NCI-H1417 treated with DMSO at 0.1 percent for 48 hours (cell line): ENCODE results near the gene STARD10.
"Not testable (repeated sequence)": the region's sequence is repeated elsewhere in the genome, so short reads cannot be mapped to it uniquely, and the experiment has no call there.

Source experiments
- DNase-seq: peaks from one replicate; lab custom pipeline; 2025; lab: John Stamatoyannopoulos, UW

Gene STARD10

DNA sequence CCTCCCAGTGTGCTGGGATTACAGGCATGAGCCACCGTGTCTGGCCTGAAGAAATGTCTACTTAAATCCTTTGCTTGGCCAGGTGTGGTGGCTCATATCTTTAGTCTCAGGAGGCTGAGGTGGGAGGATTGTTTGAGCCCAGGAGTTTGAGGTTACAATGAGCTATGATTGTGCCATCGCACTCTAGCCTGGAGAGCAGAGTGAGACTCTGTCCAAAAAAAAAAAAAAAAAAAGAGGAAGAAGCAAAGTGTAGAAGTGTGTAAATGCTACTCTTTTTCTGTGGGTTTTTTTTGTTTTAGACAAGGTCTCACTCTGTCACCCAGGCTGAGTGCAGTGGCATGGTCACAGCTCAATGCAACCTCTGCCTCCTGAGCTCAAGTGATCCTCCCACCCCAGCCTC lies 13.9 kb upstream of the STARD10 start:
- DNase-seq: no peak

DNA sequence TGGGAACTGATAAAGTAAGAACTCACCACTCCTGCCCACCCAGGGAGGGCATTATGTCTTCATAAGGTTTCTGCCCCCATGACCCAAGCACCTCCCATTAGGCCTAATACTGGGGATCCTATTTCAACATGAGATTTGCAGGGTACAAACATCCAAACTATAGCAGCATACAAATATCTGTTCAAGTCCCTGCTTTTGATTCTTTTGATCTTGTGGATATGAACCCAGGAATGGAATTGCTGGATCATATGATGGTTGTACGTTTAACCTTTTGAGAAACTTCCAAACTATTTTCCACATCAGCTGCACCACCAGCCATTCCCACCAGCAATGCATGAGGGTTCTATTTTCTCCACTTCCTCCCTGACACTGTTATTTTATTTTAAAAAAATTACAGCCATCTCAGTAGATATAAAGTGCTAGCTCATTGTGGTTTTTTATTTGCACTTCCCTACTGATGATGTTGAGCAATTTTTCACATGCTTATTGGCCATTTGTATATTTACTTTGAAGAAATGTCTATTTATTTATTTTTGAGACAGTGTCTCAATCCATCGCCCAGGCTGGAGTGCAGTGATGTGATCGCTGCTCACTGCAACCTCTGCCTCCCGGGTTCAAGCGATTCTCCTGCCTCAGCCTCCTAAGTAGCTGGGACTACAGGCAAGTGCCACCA lies 13.3 kb upstream of the STARD10 start:
- no peak for DNase-seq

DNA sequence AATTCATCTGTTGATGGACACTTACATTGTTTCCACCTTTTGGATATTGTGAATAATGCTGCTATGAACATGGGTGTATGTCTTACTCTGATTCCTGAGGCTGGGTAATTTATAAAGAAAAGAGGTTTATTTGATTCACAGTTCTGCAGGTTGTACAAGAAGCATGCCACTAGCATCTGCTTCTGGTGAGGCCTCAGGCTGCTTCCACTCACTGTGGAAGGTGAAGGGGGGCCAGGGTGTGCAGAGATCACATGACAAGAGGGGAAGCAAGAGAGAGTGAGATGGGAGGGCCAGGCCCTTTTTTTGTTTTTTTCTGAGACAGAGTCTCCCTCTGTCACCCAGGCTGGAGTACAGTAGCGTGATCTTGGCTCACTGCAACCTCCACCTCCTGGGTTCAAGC lies 12.5 kb upstream of the STARD10 start:
- DNase-seq: not testable (repeated sequence)

DNA sequence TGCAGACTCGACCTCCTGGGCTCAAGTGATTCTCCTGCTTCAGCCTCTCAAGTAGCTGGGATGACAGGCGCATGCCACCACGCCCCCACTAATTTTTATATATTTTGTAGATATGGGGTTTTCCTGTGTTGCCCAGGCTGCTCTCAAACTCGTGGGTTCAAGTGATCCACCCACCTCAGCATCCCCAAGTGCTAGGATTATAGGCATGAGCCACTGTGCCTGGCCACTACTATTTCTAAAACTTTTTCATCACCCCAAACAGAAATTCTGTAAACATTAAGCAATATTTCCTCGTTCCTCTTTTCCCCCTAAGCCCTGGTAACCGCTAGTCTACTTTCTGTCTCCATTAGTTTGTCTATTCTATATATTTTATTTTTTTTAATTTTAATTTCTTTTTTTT lies 11.4 kb upstream of the STARD10 start:
- DNase-seq: no peak

DNA sequence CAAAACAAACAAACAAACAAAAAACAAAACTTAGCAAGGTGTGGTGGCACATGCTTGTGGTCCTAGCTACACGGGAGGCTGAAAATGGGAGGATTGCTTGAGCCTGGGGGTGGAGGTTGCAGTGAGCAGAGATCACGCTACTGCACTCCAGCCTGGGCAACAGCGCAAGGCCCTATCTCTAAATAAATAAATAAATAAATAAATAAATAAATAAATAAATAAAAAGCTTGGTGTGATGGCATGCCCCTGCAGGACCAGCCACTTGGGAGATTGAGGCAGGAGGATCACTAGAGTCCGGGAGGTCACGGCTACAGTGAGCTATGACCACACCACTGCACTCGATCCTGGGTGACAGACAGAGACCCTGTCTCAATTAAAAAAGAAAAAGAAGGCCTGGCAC lies 9.0 kb upstream of the STARD10 start:
- no peak for DNase-seq

DNA sequence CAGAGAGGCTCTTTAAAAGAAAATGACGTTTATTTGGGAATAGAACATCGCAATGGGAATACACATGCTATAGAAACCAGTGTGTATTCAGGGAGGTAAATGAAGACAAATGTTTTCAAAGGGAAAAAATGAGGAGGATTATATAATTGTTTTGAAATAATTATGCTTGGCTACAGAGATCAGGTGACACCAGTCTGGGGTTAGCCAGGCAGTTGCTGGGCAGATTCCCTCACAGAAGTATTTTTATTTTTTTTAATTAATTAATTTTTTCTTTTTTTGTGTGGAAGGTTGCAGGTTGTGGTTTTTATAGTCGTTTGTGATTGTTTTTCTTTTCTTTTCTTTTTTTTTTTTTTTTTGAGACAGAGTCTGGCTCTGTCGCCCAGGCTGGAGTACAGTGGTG lies 5.6 kb upstream of the STARD10 start:
- DNase-seq: no peak

DNA sequence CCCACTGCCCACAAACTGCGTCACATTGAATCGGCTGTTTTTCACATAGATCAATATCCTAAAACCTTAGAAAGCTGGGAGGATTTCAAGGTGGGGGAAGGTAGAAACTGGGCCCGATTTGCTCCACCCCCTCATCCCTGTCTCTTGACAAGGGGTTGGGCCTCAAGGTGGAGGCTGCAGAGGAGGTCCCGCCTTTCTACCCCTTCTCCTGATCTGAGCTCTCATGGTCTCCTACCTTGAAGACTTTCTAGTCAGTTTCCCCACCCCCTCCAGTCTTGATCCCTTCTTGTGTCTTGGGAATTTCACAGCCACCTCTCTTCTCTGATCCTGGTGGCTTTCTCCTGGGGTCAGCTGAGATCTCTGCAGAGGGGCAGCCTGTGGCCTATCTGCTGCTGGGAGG lies 4.5 kb upstream of the STARD10 start:
- DNase-seq: no peak

DNA sequence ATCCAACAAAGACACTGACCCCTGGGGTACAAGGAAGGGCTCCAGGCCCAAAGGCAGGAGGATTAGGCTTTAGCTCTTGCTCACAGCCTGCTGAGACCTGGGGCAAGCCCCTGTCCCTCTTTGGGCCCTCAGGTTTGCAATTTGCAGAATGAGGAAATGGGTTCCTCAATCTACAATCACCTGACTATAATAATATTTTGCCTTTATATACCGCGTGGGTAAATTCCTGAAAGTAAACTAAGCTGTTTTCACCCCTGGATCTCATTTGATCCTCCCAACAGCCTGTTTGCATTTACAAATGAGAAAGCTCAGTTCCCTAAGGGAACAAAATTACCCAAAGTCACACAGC lies 797 bp downstream of the STARD10 start:
- DNase-seq: no peak

DNA sequence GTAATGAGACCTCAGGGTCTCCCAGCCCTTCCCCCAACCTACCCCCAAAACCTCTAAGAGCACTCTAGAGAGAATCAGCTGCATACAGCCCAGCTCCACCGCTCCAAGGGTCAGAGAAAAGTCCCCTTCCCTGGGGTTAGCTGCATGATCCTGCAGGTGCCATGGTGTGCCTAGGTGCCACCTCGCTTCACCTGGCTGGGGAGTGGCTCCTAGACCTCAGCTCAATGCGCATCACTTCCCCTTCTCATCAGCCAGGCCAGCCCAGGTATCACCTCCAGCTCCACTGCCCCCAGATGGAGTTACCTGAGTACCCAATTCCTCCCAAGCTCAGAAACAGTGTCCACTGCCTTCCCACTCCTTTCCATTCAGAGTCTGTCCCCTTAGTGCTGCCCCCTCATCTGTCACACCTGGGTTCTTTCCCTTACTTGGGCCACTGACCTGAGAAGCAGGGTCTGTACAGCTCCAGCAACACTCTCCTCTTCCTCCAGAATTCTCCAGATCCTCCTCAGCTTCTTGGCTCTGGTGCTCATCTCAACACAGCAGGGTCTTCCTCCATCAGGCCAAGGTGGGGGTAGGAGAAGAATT lies 1.3 kb downstream of the STARD10 start:
- no peak for DNase-seq

DNA sequence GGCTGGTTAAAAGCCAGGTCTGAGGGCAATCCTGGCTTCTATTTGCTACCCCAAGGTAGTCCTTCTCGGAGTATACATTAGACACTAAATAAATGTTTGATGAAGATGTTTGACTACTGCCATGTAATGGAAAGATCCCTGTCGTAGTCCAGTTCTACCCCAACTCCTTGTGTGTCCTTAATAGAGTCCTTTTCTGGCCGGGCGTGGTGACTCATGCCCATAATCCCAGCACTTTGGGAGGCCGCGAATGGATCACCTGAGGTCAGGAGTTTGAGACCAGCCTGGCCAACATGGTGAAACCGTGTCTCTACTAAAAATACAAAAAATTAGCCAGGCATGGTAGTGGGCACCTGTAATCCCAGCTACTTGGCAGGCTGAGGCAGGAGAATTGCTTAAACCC lies 2.6 kb downstream of the STARD10 start:
- not testable (repeated sequence) for DNase-seq

DNA sequence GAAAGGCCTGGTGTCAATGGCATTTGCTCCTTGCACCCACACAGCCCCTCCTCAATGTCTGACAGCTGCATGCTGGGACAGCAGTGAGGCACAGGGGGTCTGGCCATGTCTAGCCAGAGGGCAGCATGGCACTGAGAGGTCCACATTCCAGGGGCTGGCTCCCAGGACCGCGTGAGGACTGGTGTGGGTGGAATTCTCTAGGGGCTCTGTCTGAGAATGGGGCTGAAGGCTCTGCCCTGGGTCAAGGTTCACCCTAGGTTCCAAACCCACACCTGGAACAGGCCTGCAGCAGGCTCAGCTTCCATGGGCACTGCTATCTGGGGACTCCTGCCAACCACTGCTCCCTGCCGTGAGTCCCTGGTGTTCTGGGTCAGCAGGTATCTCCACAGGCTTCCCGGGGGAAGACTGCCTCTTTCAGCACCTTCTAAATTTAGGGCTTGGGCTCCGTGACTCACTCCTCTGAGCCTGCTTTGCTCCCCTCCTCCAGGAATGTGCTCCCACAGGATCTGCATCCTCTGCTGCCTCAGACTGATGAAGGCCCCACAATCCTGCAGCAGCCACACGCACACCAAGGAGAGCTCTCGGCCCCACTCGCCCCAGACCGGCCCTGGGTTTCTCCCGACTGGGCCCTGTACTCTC lies 4.2 kb downstream of the STARD10 start:
- DNase-seq: no peak

DNA sequence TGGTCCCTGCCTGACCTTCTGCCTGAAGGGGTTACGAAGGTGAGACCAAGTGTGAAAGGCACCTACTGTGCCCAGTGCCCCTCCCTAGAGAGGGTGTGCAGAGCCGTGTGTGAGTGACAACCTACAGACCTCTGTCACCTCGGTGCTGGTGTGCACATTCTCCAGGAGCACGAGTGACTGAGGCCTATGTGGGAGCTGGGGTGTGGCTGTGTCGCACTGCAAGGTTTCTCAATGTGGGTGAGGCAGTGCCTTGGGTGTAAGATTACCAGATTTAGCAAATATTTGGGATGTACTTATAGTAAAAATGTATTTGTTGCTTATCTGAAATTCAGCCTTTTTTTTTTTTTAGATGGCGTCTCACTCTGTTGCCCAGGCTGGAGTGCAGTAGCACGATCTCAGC lies 5.6 kb downstream of the STARD10 start:
- DNase-seq: no peak

DNA sequence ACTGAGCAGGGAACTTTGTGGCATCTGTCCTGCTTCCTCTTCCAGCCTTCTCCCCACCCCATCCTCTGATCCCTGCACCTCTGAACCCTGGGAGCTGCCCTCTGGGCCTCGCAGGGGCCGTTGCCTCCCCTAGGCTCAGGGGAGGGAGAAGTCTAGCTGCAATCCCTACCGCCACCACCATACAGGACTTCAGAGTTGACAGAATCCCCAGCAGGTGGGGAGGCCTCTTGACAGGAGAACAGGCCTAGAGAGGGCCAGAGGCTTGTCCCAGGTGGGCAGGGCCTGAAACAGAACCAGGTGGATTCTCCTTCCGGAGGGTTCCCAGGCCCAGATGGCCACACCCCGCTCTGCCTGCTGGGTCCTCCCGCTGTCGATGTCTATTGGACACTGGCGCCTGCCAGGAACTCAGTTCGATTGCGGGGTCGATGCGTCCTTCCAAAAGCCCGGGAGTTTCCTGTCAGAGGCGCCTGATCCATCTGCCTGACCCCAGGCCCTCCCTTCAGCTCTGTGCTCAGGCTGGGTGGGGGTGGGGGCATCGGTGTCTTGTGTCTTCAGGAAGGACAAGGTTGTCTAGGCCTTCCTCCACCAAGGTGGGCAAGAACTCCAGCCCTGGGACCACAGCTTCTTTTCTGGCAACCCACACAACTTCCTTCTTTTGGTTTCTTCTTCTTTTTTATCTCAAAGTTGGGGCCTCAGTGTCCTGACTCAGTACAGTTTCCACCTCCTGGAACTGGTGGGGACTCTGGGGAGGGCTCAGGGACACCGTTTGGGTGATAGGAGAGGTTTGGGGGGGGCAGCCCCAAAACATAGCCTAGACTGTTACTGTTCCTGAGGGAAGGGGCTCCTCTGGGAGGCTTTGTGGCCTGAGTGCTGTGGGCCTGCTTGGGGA lies 6.4 kb downstream of the STARD10 start:
- DNase-seq: no peak

DNA sequence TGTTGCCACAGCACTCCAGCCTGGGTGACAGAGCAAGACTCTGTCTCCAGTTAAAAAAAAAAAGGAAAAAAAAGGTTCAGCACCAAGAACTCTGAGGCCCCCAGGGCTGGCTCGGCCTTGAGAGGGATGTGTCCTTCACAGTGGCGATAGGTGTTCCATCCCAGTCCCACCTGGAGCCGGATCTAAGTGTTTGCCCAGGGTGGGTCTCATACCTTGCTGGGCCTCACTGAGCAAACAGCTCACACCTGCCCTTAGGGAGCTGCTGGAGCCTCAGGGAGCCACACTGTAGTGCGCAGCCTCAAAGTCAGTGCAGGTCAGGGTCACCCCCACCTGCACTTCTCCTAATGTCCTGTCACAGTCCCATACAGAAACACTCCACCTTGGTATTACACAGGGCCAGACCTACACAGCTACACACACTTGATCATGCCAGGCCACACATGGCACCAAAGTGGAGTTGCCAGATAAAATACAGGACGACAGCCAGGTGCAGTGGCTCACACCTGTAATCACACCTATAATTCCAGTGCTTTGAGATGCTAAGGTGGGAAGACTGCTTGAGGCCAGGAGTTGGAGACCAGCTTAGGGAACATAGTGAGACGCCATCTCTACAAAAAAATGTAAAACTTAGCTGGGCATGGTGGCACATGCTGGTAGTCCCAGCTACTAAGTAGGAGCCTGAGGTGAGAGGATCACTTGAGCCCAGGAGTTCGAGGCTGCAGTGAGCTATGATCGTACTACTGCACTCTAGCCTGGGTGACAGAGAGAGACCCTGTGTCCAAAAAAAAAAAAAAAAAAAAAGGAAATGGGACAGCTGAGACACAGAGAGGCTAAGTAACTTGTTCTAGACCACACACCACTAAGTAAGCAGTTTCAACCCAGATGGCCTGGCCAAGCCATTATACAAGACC lies 7.3 kb downstream of the STARD10 start:
- DNase-seq: peak; percentile 75

DNA sequence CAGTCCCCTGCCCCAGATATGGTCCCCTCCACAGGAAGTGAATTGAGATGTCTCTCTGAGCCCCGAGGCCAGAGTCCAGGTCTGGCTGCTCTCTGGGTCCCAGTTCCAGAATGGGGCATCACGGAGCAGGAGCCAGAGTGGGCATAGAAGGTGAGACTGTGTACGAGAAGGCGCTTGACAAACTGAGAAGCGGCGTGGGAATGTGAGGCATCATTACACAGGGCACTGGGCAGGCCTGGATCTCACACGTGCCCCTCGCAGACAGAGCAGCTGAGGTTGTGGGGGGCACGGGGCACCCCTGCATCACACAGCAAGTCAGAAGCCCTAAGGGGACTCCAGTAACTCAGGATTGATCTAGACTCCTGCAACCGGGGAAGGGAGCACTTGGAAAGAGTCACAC lies 9.2 kb downstream of the STARD10 start:
- DNase-seq: no peak

DNA sequence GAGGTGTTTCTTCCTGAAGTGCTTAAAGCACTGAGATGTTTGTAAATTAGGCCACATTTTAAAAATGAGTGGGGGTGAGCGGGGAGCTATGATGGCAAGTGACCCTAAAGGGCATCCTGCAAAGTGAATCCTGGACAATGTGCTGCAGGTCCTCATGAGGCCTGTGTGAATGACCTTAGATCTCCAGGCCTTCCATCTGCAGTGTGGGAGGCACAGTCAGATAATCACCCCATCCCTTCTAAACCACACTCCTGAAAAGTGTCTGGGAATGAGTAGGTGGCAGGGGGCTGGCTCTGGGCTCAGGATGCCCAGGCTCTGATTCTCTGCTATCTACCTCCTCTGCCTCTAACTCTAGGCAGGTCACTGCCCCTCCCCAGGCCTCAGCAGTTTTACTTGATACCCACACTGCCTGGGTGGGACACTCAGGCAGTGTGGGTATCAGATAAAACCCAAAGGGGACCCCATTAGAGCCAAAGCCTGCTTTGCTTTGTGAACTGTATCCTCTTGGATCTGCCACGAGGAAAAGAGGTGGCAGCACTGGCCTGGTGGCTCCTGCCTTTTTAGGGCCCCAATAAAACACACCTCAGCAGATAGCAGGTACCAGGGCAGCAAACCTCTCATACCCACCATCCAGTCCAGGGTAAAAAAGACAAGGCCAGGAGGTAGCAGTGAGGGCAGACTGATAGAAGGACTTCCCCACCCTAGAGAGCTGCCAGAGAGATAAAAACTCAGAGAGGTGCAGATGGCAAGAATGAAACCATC lies 10.5 kb downstream of the STARD10 start:
- DNase-seq: no peak

DNA sequence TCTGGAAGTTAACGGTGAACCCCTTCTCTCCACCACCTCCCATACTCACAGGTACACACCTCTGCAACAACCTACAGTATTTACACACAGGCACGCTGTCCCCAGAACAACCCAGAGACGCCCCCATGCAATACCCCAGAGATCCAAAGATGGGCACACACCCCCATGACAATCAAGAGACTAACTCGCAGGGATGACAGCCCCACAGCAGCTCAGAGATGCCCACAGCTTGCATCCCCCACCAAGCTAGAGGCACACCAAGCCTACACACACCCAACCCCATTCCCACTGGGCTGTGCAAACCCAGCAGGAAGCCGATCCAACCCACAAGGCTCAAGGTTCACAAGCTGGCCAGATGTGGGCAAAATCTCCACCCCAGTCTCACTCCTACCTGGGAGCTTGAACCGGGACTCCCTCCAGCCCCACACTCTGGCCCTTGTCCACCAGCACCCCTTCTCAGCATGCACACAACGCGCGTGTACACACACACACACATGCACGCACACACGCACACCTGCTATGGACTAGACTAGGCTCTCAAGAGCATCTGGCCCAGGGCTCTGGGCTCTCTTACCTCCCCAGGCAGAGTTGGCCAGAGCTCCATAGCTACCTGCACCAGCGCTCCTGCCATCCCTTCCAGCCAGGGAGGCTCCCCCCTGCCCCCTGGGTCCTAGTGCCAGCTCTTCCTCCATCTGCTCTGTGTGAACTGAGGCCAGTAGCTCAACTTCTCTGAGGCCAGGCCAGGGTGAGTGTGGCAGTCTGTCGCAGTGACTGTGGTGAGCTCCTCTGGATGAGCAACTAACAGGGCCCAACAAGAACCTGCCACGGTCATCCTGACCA lies 11.5 kb downstream of the STARD10 start:
- DNase-seq: no peak

DNA sequence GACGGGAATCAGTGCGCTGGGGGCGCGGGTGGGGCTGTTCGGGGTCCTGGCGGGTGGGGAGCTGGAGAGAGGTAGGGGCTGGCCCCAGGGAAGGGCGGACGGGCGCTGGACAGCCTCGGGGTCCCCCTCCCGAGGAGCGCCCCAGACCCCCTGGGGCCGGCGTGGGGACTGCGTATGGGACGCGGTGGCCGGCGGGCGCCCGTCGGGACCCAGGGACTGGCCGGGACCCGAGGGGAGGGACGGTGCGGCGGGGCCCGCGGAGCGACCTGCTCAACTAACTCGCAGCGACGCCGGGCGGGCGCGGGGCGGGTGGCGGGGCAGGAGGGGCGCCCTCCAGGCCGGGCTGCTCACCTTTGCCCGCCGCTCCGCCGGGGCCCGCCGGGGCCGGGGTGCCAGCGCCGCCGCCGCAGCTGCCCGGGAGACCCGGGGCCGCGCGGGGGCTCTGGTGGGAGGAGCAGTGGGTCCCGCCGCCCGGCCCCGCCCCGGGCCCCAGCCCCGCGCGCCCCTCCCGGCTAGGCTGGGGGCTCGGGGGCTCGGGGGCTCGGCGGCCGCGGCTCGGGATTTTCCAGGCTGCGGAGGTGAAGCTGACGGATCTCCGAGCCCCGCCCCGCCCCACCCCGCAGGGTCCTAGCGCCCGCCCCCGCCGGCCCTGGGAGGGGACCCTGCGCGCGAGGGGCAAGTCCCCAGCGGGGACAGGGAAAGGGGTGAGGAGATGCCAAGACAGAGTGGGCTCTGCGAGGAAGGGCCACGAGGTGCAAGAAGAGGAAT lies 12.3 kb downstream of the STARD10 start:
- no peak for DNase-seq

DNA sequence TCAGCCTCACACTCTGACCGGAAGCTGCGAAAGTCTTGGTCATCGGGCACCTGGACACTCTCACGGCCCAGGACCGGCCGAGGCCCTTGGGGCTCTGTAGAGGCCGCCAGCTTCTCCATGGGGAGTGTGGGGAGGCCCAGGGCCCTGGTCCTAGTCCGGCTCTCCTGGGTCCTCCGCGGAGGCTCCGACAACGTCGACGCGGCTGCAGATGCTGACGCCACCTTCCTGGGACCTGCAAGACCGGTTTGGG lies 12.9 kb downstream of the STARD10 start:
- no peak for DNase-seq
